ENCODE data around the gene GGACT. TPM values are rescaled to one million over a fixed set of nuclear protein-coding genes. Genes with fewer than 3 reads are reported as not detected.

The GGACT gene
- total RNA-seq, 2 donors from 2014 or later = 1.4 TPM

DNA sequence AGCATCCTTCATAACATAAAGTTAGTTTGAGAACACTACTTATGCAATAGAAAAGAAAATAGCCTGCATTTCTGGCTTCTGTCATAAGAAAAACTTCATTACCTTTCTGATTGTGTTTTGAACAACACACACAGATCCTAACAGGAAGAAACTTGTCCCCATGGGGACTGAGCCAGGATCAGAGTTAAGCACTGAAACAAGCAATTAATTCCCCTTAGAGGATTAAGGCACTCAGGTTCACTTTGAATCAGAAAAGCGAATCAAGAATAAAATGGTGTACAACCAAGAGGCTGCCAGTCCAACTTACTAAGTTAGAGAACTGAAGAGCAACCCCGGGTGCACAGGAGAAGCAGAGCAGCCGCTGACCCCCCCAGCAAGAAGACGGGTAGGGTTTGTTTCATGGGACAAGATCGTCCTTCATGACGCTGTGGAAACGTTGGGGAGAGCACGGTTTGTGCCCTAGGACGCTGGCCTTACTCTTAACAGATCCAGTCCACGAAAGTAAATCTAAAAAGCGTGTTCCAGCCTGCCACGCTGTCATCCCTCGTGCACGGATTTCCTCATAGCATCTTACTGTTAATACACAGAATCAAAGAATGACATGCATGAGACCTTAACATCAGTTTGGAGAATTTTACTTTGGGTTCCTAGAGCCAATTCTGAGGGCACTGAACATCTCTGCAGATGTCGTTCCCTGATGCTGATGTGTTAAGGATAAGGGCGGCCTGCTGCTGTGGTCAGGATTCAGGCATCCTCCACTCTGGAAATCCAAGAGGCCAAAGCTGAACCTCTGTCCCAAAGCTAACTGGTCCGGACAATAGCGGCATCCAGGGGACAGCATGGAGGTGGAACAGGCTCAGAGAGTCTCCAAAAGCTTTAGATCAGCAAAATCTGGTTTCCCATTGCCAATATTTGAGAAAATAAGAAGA lies 46.4 kb downstream of the GGACT start:
- H3K27me3 ChIP-seq = no peaks in the 10 kb centered on the region
- peak; percentile 49 for DNase-seq (ENCODE audit: low spot score)
- no peak overlapping the region for H3K4me3 ChIP-seq
- H3K9me3 ChIP-seq = peaks cover 0 to 12% of the 10 kb centered on the region in 2 donors
- H3K4me1 ChIP-seq = peaks cover 0 to 4% of the 10 kb centered on the region in 2 donors
- no peak for TF ChIP-seq CTCF (IDR thresholded peaks at IDR 0.05)
- no peak overlapping the region for H3K27ac ChIP-seq
- H3K36me3 ChIP-seq = no peaks in the 10 kb centered on the region

- TF ChIP-seq CTCF (IDR thresholded peaks at IDR 0.05) = no peak
- Histone ChIP-seq H3K27ac (no peak overlapping the region), H3K36me3 (no peaks in the 10 kb centered on the region), H3K4me1 (peaks cover 0 to 4% of the 10 kb centered on the region in 2 donors), H3K4me3 (no peak overlapping the region), H3K9me3 (peaks cover 0 to 12% of the 10 kb centered on the region in 2 donors), H3K27me3 (no peaks in the 10 kb centered on the region)
- peak; percentile 18 for DNase-seq (ENCODE audit: low spot score)
Measured at GRCh38 chr13:100540621-100541020, 48.0 kb downstream of the GGACT start.

- no peaks in the 10 kb centered on the region for H3K4me1 ChIP-seq
- no peak overlapping the region for H3K27ac ChIP-seq
- peaks cover 0 to 12% of the 10 kb centered on the region in 2 donors for H3K9me3 ChIP-seq
- no peak for TF ChIP-seq CTCF (IDR thresholded peaks at IDR 0.05)
- no peak overlapping the region for H3K4me3 ChIP-seq
- no peaks in the 10 kb centered on the region for H3K36me3 ChIP-seq
- no peaks in the 10 kb centered on the region for H3K27me3 ChIP-seq
- DNase-seq (ENCODE audit: low spot score) = no peak
Measured at GRCh38 chr13:100537951-100538462, 50.6 kb downstream of the GGACT start.

- Histone ChIP-seq H3K36me3 (no peaks in the 10 kb centered on the region), H3K27ac (no peak overlapping the region), H3K9me3 (peaks cover 0 to 12% of the 10 kb centered on the region in 2 donors), H3K4me1 (no peaks in the 10 kb centered on the region), H3K27me3 (no peaks in the 10 kb centered on the region), H3K4me3 (no peak overlapping the region)
- no peak for TF ChIP-seq CTCF (IDR thresholded peaks at IDR 0.05)
- DNase-seq (ENCODE audit: low spot score) = no peak
Measured at GRCh38 chr13:100537486-100537885, 51.1 kb downstream of the GGACT start.

DNA sequence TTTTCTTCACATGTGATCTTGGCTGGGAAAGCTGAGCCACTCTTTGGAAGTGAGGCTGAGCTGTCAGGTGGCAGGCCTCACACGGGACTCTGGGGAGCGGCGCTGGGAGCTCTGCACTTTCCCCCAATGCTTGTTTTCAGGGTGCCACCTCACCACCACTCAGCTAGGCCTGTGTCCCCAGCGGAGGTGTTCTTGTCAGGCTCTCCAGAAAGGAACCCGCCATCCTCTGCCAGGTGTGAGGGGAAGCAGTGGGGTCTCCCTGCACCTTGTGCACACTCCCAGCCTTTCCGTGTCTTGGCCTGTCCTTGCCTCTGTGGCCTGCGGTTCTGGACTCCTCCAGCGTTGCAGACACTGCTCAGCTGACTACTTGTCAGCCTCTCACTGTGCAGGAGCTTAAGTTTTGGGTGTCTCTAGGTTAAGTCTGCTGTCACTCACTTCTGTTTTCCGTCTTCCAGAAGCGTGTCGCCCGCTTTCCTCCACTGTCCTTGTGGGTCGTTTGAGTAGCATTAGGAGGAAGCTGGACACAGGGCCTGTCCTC lies 51.9 kb downstream of the GGACT start:
- Histone ChIP-seq H3K9me3 (peaks cover 0 to 12% of the 10 kb centered on the region in 2 donors), H3K4me3 (no peak overlapping the region), H3K4me1 (no peaks in the 10 kb centered on the region), H3K27me3 (no peaks in the 10 kb centered on the region), H3K27ac (no peak overlapping the region), H3K36me3 (peaks cover 5% of the 10 kb centered on the region)
- DNase-seq (ENCODE audit: low spot score) = no peak
- no peak for TF ChIP-seq CTCF (IDR thresholded peaks at IDR 0.05)

Measured in right atrium auricular region (tissue), 2 donors.